ENCODE results near the gene NTN1.

The NTN1 gene

GRCh38 chr17:9026741-9027140 lies 5.4 kb downstream of the NTN1 start:
- TF ChIP-seq CTCF (IDR thresholded peaks at IDR 0.05; ENCODE audit: low read length, missing control alignments): no peak
- no peak for DNase-seq (ENCODE audit: low read depth)
- H3K4me3 ChIP-seq (replicated peaks; ENCODE audit: low read depth, low read length): no peak overlapping the region

- TF ChIP-seq CTCF (IDR thresholded peaks at IDR 0.05; ENCODE audit: low read length, missing control alignments): no peak
- DNase-seq (ENCODE audit: low read depth): no peak
- no peak overlapping the region for H3K4me3 ChIP-seq (replicated peaks; ENCODE audit: low read depth, low read length)
Observed at GRCh38 chr17:9028202-9028987, 7.1 kb downstream of the NTN1 start.

DNA sequence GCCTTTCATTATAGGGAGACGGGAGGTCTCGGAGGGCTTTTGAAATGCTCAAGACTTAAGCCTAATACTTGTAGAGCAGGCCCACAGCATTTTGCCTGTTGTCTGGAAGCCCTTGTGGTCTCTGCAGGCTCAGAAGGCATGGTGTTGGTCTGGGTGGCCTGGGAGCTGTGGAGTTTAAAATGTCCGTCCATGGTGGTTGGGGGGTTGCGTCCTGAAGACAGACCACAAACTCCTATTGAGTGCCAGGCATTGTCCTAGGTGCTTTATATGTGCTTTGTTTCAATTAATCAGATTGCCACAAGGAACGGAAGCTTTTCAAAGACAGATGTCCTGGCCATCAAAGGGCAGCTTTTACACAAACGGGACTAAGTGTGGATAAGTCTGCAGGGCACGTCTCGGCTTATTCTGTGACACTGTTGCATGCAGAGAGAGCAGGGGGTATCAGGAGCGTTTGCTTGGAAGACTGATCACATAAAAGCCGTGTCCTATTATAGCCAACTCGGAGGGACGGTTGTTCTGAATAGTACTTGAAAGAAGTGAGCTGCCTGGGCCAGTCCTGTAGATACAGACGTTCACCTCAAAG lies 7.8 kb downstream of the NTN1 start:
- TF ChIP-seq CTCF (IDR thresholded peaks at IDR 0.05; ENCODE audit: low read length, missing control alignments): no peak
- H3K4me3 ChIP-seq (replicated peaks; ENCODE audit: low read depth, low read length): no peak overlapping the region
- no peak for DNase-seq (ENCODE audit: low read depth)

DNA sequence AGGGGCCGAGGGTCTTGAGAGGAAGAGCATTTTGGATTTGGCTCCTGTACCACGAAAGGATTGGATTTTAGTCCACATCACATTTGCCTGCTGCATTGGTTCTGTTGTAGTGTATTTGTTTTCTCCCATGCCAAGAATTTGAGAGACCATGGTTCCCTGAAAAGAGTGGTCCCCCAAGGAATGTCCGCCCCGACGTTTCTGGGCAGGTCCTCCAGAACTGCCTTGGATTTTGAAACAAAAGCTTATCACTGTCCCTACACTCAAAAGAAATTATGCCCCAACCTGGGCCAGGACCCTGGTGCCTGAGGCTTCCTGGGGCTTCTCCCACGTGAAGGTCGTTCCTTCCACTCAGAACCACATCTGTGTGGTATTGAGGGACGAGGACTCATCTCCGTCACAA lies 10.8 kb downstream of the NTN1 start:
- TF ChIP-seq CTCF (IDR thresholded peaks at IDR 0.05; ENCODE audit: low read length, missing control alignments): no peak
- no peak for DNase-seq (ENCODE audit: low read depth)
- no peak overlapping the region for H3K4me3 ChIP-seq (replicated peaks; ENCODE audit: low read depth, low read length)

- TF ChIP-seq CTCF (IDR thresholded peaks at IDR 0.05; ENCODE audit: low read length, missing control alignments): no peak
- no peak for DNase-seq (ENCODE audit: low read depth)
- H3K4me3 ChIP-seq (replicated peaks; ENCODE audit: low read depth, low read length): no peak overlapping the region
Observed at GRCh38 chr17:9032583-9032982, 11.3 kb downstream of the NTN1 start.

GRCh38 chr17:9035249-9035648 lies 13.9 kb downstream of the NTN1 start:
- no peak overlapping the region for H3K4me3 ChIP-seq (replicated peaks; ENCODE audit: low read depth, low read length)

More at GRCh38 chr17:9035249-9035648, 13.9 kb downstream of the NTN1 start:
- no peak for TF ChIP-seq CTCF (IDR thresholded peaks at IDR 0.05; ENCODE audit: low read length, missing control alignments)
- no peak for DNase-seq (ENCODE audit: low read depth)

All from fibroblast of pulmonary artery (primary cell).